ENCODE measurements around the gene SERPINA3.

GRCh38 chr14:94582851-94583250 is 29.3 kb upstream of the SERPINA3 start:
- TF ChIP-seq CTCF (IDR thresholded peaks at IDR 0.05) = no peak
- no peak for TF ChIP-seq POLR2A (IDR thresholded peaks at IDR 0.05)

All from testis (tissue), 2 donors.